DMS53 (cell line): Measurements from ENCODE around the gene TENM4.

Experiments
- DNase-seq: peaks from one replicate; lab custom pipeline; 2025; lab: John Stamatoyannopoulos, UW

The TENM4 gene

DNA sequence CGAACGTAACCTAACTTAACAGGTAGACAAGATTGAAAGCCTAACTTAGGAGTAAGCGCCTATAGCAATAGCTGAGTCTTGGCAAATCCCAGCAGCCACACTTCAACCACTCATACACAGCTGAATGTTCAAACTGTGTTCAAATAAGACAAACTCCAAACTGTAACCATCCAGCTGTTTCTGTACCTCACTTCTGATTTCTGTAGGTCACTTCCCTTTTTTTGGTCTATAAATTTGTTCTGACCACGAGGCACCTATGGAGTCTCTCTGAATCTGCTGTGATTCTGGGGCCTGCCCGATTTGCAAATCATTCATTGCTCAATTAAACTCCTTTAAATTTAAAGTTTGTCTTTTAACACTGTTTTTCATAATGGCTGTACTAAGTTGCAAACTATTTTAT is 8.2 kb upstream of the TENM4 start:
- no peak for DNase-seq

- no peak for DNase-seq
These were observed 6.4 kb upstream of the TENM4 start for GRCh38 chr11:79447038-79447786.

- no peak for DNase-seq
These were observed 4.1 kb upstream of the TENM4 start for GRCh38 chr11:79444923-79445322.

DNA sequence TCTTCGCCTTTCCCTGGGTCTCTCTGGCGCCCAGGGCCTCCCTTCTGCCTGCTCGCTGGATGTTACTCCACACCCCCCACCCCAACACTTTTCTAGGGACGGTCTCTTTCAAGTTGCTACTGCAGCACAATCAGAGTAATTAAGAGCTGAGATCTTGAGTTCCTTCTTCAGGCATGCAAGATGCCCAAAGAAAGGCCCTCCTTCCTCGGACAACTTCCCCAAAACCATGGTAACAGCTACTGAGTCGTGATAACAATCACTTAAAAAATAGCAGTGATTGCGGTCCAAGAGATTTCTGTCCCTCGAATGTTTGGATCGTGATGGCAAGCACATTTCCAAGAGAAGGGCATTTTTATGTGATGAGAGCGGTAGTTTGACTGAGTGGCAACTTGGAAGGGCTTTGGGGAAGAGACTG is 638 bp upstream of the TENM4 start:
- DNase-seq = peak; percentile 52

DNA sequence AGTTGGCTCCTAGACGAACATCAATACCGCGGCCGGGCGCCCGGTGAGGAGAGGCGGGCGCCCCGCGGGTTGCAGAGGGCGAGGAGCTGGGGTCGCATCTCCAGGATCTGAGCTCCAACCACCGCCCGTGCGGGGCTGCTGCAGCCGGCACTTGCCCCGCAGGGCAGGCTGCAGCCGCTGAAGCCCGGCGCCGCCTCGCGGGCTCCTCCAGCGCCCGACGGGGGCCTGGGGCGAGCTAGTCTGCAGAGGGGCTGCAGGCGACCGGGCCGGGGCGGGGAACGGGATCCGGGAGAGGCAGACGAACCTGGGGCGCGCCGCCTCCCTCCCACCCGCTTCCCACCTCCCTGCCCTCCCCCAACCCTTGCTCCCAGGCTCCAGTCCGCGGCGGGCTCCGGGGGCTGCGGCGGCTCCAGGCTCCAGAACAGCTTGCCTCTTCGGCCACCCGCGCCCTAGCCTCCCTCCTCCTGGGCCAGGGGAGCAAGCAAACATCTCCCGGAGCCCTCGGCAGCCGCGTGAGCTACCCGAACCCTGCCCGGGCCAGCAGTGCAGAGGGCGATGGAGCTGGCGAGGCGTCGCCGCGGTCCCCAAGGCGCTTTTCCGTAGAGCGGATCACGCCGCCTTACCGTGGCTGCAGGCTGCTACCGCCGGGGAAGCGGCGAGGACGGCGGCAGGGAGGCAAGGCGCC is 802 bp downstream of the TENM4 start:
- DNase-seq = peak; percentile 87

DNA sequence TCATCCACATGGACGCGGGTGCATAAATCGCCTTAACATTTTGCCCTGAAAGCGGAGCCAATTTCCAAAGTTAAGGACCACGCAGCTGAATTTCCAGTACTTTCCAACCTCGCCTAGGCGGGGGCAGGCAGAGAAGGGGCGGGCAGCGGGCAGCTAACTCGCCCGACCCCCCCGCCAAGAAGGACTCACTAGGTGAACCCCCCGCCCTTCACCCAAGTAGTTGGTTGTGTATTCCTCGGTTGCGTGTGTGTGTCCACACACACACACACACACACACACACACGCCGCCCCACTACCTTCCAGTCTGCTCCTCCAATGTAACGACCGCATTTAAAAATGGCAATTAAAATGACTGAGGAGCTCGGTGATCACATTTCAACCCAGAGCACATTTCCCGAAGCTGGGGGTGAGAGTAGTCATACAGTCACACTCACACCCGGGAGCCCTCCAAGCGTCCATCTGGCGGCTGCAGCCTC is 1.4 kb downstream of the TENM4 start:
- DNase-seq = peak; percentile 87

DNA sequence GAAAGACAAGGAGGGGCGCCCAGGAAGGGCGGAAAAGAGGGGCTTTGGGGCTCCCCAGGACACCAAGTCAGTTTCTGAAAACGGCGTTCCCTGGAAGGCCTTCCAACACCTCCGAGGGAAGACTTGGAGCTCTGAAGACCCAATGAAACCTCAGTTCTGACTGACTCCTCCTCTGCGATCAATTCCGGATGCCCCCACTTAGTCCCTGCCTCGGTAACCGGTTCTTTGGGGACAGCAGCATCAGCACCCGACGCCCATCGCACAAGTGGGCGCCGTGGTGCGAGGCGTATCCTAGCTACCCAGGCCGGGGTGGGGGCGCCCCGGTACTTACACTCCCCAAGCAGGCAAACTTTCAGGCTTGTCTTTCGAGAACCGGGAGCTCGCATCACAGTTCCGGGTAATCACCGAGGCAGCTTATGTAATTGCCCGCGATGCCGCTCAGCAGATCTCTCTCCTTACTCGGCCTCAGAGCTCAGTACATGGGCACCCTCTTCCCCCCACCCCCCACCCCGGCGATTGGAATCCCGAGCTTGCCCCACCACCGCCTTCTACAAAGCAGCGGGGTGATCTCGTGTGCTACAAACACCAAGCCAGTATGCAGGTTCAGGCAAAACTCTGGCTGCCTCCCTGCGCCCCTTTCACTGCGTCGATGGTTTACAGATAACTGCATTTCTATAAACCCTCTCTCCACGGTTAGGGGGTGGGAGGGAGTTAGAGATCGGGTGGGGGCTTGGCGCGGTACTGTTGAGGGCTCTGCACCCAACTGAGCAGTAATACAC is 2.0 kb downstream of the TENM4 start:
- DNase-seq = peak; percentile 87

DNA sequence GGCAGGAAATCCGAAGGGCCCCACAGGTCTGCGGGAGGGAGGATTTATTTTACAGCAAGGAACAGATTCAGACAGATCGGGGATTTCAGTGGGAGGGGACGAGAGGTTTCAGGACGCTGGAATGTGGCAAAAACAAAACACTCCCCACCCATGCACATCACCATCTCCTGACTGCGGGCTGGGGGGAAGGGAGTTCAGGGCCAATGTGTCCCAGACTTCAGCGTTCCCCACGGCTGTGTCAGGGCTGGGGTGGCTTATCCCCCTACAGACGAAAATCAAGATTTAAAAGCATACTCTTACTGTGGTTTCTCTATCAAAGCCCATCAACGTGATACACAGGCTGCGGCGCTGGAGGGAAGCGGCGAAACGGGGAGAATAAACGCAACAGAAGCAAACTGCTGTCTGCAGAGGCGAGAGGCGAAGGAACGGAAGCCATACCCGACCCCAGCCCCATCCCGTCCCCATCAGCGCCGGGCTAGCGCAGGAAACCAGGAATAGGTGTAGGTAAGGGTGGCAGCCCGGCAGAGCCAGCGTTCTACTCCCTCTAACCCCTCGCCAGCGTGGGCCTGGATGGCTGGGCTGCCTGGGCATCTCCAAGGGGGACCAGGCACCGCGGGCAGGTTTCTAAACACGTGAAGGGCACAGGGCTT is 2.7 kb downstream of the TENM4 start:
- peak; percentile 83 for DNase-seq

DNA sequence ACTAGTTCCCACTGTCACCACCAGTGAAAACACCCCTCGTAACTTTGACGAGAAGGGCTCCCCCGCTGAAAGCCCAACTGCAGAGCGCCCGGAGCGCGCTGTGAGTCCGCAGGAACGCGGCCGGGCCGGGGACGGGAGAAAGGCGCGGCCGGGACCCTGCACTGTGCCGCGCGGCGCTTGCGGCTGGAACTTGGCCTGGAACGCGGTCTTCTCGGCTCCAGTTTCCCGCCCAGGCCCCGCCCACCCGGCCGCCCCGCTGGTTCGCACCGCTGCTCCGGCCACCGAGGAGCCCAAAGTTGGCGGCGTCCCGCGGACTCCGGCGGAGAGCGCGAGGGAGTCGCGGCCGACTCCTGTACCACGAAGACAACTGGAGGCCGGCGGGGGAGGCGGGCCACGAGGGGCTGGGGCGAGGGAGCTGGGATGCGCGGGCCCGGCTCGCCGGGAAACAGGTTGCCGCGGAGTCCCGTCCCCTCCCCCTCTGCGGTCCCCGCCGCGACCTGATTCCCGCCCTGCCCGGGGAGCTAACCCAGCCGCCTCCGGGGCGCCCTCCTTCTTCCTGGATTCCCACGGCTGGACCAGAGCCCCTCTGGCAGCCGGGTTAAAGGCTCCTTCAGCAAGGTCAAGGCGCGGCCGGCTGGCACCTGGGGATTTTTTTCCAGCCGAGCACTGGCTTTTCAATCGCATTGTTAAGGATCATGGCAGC is 3.4 kb downstream of the TENM4 start:
- peak; percentile 91 for DNase-seq

DNA sequence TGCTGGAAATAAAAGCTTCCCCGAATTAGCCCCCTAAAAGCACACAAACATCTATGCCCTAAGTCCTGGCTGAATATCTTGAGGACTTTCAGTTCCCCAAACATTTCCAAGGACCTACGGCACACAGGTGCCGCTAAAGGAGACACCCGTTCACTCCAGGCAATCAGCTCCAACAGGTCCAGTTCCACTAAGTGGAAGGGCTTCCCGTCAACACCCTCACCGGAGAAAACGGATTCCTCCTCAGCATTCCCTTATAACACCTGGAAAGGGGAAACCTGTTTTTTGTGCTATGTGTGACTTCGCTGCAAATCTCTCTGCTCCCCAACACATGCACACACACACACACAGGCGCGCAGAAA is 3.9 kb downstream of the TENM4 start:
- DNase-seq = no peak

- DNase-seq = no peak
These were observed 6.5 kb downstream of the TENM4 start for GRCh38 chr11:79434283-79434682.

DNA sequence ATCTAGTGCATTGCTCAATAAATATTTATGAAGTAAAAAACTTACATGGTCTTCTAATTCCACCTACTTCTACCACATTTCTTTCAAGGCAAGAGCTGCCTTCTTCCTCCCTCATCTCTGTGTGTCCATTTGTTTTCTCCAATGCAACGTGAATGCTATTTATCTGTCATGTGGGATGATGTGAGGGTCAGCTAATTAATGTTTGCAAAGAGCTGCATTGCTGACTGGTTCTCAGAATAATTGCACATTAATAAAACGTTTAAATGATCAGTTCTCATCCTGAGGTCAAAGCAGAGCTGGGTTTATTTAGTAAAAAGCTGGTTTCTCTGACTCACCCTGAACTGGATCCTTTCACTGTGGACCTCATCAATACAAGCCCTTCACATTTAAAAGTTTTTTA is 8.7 kb downstream of the TENM4 start:
- DNase-seq = no peak

- DNase-seq = no peak
These were observed 9.3 kb downstream of the TENM4 start for GRCh38 chr11:79431535-79431934.

- peak; percentile 66 for DNase-seq
These were observed 10.6 kb downstream of the TENM4 start for GRCh38 chr11:79430280-79430679.

- DNase-seq = no peak
These were observed 12.4 kb downstream of the TENM4 start for GRCh38 chr11:79428406-79428805.

- no peak for DNase-seq
These were observed 13.1 kb downstream of the TENM4 start for GRCh38 chr11:79427611-79428327.

- DNase-seq = no peak
These were observed 13.7 kb downstream of the TENM4 start for GRCh38 chr11:79427126-79427525.

DNA sequence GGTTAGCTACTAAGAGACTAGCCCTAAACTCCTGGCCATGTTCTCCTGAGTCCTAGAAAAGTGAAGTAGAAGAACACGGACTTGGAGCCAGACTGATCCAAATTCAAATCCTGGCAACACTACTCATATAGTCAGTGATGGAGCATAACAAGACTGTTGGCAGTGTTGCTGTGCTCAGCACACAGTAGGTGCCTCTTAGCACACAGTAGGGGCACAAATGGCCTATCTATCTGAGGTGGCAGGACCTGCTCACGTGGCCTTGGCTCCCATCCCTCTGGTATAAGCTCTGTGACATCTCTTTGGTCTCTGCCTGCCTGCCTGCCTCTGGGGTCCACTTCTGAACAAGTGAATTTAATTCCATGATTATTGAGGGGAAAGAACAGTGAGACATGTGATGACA is 15.4 kb downstream of the TENM4 start:
- no peak for DNase-seq

DNA sequence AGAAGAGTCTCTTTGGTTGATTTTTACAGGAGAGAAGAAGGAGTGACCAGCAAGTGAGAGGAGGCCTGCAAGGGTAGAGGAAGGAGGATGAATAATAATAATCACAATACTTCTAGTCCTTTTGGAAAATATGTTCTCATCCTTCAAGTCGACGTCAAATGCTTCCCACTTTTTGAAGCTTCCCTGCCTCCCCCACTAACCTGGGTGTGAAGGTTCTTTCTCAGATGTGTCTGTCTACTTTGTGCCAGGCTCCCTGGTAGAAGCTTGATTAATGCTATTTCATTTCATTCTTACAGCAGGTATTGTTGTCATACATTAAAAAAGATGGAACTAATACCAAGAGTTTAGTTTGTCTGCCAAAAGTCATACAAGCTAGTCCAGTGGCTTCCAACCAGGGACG is 17.1 kb downstream of the TENM4 start:
- no peak for DNase-seq

- no peak for DNase-seq
These were observed 18.0 kb downstream of the TENM4 start for GRCh38 chr11:79422866-79423265.

GRCh38 chr11:79421820-79422219 is 19.0 kb downstream of the TENM4 start:
- DNase-seq = no peak
